Heart right ventricle (tissue), 16 donors: ENCODE results near the gene SUGCT. TPM values are rescaled to one million over a fixed set of nuclear protein-coding genes. Genes with fewer than 3 reads are reported as not detected.

ENCODE experiments used
- ATAC-seq, 8 donors: fragments of 200-7000 bp; cut with Tn5 transposase; one replicate each; pipeline ENCODE4 v1.9.1; 2020; ENCODE audit warnings: mild to moderate bottlenecking in 8 of 8, moderate library complexity in 8 of 8, moderate number of reproducible peaks in 1 of 8
- DNase-seq, 2 donors: peaks; one replicate each; pipeline ENCODE4 v3.0.0-alpha.2; 2020
- H3K27ac ChIP-seq, 10 donors: fragments of 200-600 bp; sonication (generic) in 2 of 10; one replicate each; pipeline versions ENCODE4 v1.5.0 to v1.8.0; 2020 to 2022; ENCODE audit warnings: mild to moderate bottlenecking in 3 of 10
- H3K27me3 ChIP-seq, 7 donors: fragments of 200-600 bp; one replicate each; pipeline ENCODE4 v1.8.0; 2021 to 2022; ENCODE audit warnings: mild to moderate bottlenecking in 2 of 7
- H3K36me3 ChIP-seq, 9 donors: fragments of 200-600 bp; sonication (generic) in 1 of 9; one replicate each; pipeline versions ENCODE4 v1.5.0 to v1.8.0; 2020 to 2022; ENCODE audit warnings: mild to moderate bottlenecking in 2 of 9
- H3K4me1 ChIP-seq, 9 donors: fragments of 200-600 bp; sonication (generic) in 1 of 9; one replicate each; pipeline versions ENCODE4 v1.5.0 to v1.8.0; 2020 to 2022; ENCODE audit warnings: mild to moderate bottlenecking in 4 of 9
- H3K4me3 ChIP-seq, 10 donors: fragments of 200-600 bp; sonication (generic) in 2 of 10; one replicate each; pipeline versions ENCODE4 v1.5.0 to v1.8.0; 2020 to 2022; ENCODE audit warnings: mild to moderate bottlenecking in 7 of 10, moderate library complexity in 2 of 10
- H3K9me3 ChIP-seq, 11 donors: fragments of 200-600 bp in 10 of 11; sonication (generic) in 2 of 11; one replicate each; pipeline versions ENCODE4 v1.5.0 to v1.8.0; 2013 to 2022; ENCODE audit warnings: mild to moderate bottlenecking in 2 of 11, control low read depth in 1 of 11, moderate library complexity in 1 of 11
- WGBS, 2 donors: extraction: QIAGEN DNeasy Blood & Tissue Kit; methylation state at CpG; one replicate each; pipeline ENCODE4 v1.1.7; 2013; ENCODE audit warnings: inconsistent platforms in 1 of 2; 5-methylcytosine and 5-hydroxymethylcytosine counted together
- intact Hi-C, 10 donors: fragments of 100-400 bp; cut with DNase I; formaldehyde crosslinking; loops; one replicate each; pipeline versions ENCODE4 v1.11.1 to v1.14.2; 2022
- polyA plus RNA-seq, 2 donors: library from polyadenylated mRNA; stranded (reverse); fragments of 200-250 nt; gene quantifications; one replicate each; pipeline ENCODE4 v1.2.3, GENCODE V29; 2013
- total RNA-seq, 10 donors: library from RNA; stranded (reverse); fragmentation: NEBNext Ultra II Directional in 3 of 10; extraction: Animal tissue kit (Norgen Biotek cat#: 25700) in 3 of 10; gene quantifications; one replicate each; pipeline versions ENCODE4 v1.2.1 to v1.2.4, GENCODE V29; 2021 to 2023
- TF ChIP-seq, protein P1 (sequence below), 9 donors: fragments of 200-600 bp; sonication (generic) in 2 of 9; IDR thresholded peaks; one replicate each; pipeline versions ENCODE4 v1.5.0 to v1.8.0; 2021 to 2022; ENCODE audit warnings: antibody characterized with exemption in 9 of 9, mild to moderate bottlenecking in 5 of 9, moderate library complexity in 1 of 9
- donor health status: Arrhythmogenic right ventricular cardiomyopathy.
- donor health status: ischemic (EF 13 %, LVEDD 7.1; RV severe dilation, severe dysfunction).
- donor health status: healthy with polysubstance abuse.
- donor health status: DM: no; HTN: yes; CAD: no.
- donor health status: DM: no; HTN: no; CAD: no.
- donor health status: ischemic (EF 25% LVEDD 6.9; RV normal size, moderate dysfunction).
- donor health status: ischemic (EF 25% LVEDD 5.7; RV mildly dilated, moderate dysfunction).
- donor health status: healthy.
- donor health status: DM: yes; HTN: yes; CAD: no.
- donor health status: Ischemic cardiomyopathy.
- donor health status: ischemic (EF 35%, LVEDD 5.7; RV mildly dilated, moderate dysfunction).
- donor health status: nonischemic (EF 11% LVEDD 7.7; RV severe dilation, severe dysfunction).
- donor health status: DM: yes; HTN: yes; CAD: no.
- donor health status: PGD.
- donor health status: ischemic (EF 29% LVEDD 5.4; RV normal size, mild dysfunction).
- donor health status: nonischemic (EF 23%, LVEDD 6.1; RV moderate dilation, normal function).

SUGCT gene
- total and polyA plus RNA-seq, 12 donors = 1.2 to 8.1 (median 6.1) TPM

DNA sequence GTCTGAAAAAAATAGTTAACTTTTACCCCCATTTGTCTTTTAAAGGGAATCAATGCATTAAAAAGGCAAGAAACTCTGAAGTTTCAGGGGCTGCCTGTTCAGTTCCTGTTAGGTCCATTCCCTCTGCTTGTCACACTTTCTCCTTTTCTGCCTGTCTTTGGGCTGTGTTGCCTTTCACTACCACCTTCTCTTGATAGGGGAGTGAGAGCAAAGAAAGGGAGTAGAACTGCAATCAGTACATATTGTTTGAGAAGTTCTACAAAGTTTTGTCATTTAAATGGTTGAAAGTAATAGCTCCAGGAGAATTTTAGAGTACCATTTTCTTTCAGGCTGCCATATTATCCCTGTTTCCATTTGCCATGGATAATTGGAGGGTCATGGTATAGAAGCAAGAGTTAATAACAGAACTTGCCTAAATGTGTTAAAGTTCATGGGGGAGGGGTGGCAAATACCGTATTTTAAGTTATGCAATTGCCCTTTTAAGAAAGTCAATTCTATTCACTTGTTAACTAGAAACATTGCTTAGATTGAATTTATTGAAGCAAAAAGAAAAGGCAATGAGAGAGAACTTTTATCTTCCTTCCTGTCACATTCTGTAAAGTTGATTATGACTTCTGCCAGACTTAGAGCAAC, 39.0 kb upstream of the SUGCT start:
- TF ChIP-seq, protein P1, sequence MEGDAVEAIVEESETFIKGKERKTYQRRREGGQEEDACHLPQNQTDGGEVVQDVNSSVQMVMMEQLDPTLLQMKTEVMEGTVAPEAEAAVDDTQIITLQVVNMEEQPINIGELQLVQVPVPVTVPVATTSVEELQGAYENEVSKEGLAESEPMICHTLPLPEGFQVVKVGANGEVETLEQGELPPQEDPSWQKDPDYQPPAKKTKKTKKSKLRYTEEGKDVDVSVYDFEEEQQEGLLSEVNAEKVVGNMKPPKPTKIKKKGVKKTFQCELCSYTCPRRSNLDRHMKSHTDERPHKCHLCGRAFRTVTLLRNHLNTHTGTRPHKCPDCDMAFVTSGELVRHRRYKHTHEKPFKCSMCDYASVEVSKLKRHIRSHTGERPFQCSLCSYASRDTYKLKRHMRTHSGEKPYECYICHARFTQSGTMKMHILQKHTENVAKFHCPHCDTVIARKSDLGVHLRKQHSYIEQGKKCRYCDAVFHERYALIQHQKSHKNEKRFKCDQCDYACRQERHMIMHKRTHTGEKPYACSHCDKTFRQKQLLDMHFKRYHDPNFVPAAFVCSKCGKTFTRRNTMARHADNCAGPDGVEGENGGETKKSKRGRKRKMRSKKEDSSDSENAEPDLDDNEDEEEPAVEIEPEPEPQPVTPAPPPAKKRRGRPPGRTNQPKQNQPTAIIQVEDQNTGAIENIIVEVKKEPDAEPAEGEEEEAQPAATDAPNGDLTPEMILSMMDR (IDR thresholded peaks at IDR 0.05) = no peak
- H3K4me1 ChIP-seq = peaks cover 0 to 29% (median 12%) of the 10 kb centered on the region in 9 donors
- WGBS, 2 donors = 17 to 22% methylated on average over 1 of the region's 1 CpG

DNA sequence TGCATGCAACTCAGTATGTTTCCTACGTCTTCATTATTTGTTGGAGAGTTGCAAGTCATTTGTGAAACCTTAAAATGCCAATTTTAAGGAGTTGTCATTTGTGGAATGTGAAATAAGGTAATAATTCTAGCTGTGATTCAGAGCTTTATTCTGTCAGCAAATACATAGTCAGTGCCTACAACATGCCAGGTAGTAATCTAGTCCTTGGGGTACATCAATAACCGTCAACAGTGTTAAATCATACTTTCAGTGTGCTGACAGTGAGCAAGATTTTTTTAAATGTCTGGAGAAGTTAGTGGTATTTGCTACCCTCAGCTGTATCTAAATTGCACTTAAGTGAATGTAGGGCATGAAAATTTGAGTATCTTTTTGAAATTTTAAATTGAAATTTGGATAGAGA, 37.1 kb upstream of the SUGCT start:
- Histone ChIP-seq H3K27ac (no peak overlapping the region), H3K27me3 (no peaks in the 10 kb centered on the region), H3K4me3 (no peak overlapping the region), H3K36me3 (peaks cover 0 to 49% (median 21%) of the 10 kb centered on the region in 9 donors), H3K9me3 (no peaks in the 10 kb centered on the region), H3K4me1 (peaks cover 0 to 29% (median 12%) of the 10 kb centered on the region in 9 donors)
- intact Hi-C loops = no loop called here
- WGBS, 2 donors = 66 to 67% methylated on average over 2 of the region's 2 CpGs
- TF ChIP-seq, protein P1 (IDR thresholded peaks at IDR 0.05) = no peak
- DNase-seq = no peak
- ATAC-seq = no peak

More for the DNA sequence above, 39.0 kb upstream of the SUGCT start:
- Histone ChIP-seq H3K27me3 (no peaks in the 10 kb centered on the region), H3K4me3 (no peak overlapping the region), H3K27ac (no peak overlapping the region), H3K36me3 (peaks cover 0 to 68% (median 22%) of the 10 kb centered on the region in 9 donors), H3K9me3 (no peaks in the 10 kb centered on the region)
- intact Hi-C loops = no loop called here
- DNase-seq (no peak), ATAC-seq (no peak)

DNA sequence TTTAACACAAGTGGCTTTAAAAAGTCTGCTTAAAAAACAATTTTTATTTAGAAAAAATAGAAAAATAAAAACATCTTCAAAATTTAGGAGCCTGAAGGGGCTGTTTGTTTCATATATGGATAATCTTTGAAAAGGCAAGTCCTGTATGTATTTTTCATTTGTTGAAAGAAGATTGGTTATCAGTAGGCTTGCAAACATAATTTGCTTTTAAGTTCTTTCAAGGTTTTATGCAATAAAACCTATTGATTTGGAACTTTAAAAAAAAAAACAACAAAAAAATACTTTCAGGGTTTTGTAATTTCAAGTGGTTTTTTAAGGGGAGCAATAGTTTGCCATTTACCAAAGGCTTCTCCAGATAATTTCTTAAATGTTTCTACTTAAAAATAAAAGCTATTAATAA, 36.0 kb upstream of the SUGCT start:
- H3K9me3 ChIP-seq = no peaks in the 10 kb centered on the region
- no peak for ATAC-seq
- peaks cover 0 to 38% (median 10%) of the 10 kb centered on the region in 9 donors for H3K36me3 ChIP-seq
- DNase-seq = no peak
- peaks cover 0 to 29% (median 7%) of the 10 kb centered on the region in 9 donors for H3K4me1 ChIP-seq
- intact Hi-C loops = no loop called here
- H3K27ac ChIP-seq = no peak overlapping the region
- TF ChIP-seq, protein P1 (IDR thresholded peaks at IDR 0.05) = no peak
- H3K27me3 ChIP-seq = no peaks in the 10 kb centered on the region
- H3K4me3 ChIP-seq = no peak overlapping the region

DNA sequence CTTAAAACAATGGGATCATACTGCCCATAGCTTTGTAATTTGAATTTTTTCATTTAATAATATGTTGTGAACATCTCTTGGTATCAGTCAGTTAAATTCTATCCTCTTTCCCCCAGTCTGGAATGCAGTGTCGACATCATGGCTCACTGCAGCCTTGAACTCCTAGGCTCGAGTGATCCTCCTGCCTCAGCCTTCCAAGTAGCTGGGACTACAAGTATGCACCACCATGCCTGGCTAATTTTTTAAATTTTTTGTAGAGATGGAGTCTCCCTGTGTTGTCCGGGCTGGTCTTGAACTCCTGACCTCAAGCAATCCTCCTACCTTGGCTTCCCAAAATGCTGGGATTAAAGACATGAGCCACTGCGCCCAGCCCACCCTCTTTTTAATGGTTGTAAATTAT, 35.0 kb upstream of the SUGCT start:
- ATAC-seq (no peak), DNase-seq (no peak)
- Histone ChIP-seq H3K4me1 (peaks cover 0 to 29% (median 0%) of the 10 kb centered on the region in 9 donors), H3K36me3 (peaks cover 0 to 28% (median 1%) of the 10 kb centered on the region in 9 donors), H3K9me3 (no peaks in the 10 kb centered on the region), H3K4me3 (no peak overlapping the region), H3K27me3 (no peaks in the 10 kb centered on the region), H3K27ac (no peak overlapping the region)
- TF ChIP-seq, protein P1 (IDR thresholded peaks at IDR 0.05) = no peak
- intact Hi-C loops = no loop called here
- WGBS, 2 donors = 93 to 94% methylated on average over 4 of the region's 4 CpGs
